ENCODE results near the gene PSMG4.
"Not testable (repeated sequence)": the region's sequence is repeated elsewhere in the genome, so short reads cannot be mapped to it uniquely, and the experiment has no call there.

The PSMG4 gene

GRCh38 chr6:3230900-3231246, 27.9 kb upstream of the PSMG4 start:
- DNase-seq, result no peak

- no peak for DNase-seq
Observed at GRCh38 chr6:3231247-3232016, 27.3 kb upstream of the PSMG4 start.

GRCh38 chr6:3232017-3232945, 26.5 kb upstream of the PSMG4 start:
- DNase-seq, result no peak

- DNase-seq, result no peak
Observed at GRCh38 chr6:3233321-3233720, 25.4 kb upstream of the PSMG4 start.

- no peak for DNase-seq
Observed at GRCh38 chr6:3233904-3234303, 24.8 kb upstream of the PSMG4 start.

GRCh38 chr6:3235486-3235885, 23.3 kb upstream of the PSMG4 start:
- DNase-seq, result no peak

- no peak for DNase-seq
Observed at GRCh38 chr6:3236005-3236404, 22.7 kb upstream of the PSMG4 start.

GRCh38 chr6:3237761-3238662, 20.7 kb upstream of the PSMG4 start:
- DNase-seq, result no peak

- DNase-seq, result no peak
Observed at GRCh38 chr6:3239110-3239830, 19.5 kb upstream of the PSMG4 start.

GRCh38 chr6:3240595-3240994, 18.2 kb upstream of the PSMG4 start:
- no peak for DNase-seq

GRCh38 chr6:3241745-3242144, 17.0 kb upstream of the PSMG4 start:
- DNase-seq, result not testable (repeated sequence)

GRCh38 chr6:3242768-3243167, 16.0 kb upstream of the PSMG4 start:
- no peak for DNase-seq

GRCh38 chr6:3244003-3244831, 14.5 kb upstream of the PSMG4 start:
- no peak for DNase-seq

- not testable (repeated sequence) for DNase-seq
Observed at GRCh38 chr6:3244832-3245161, 13.9 kb upstream of the PSMG4 start.

- DNase-seq, result no peak
Observed at GRCh38 chr6:3245216-3245615, 13.5 kb upstream of the PSMG4 start.

GRCh38 chr6:3247255-3248146, 11.2 kb upstream of the PSMG4 start:
- DNase-seq, result no peak

- DNase-seq, result no peak
Observed at GRCh38 chr6:3249821-3250220, 8.9 kb upstream of the PSMG4 start.

- DNase-seq, result no peak
Observed at GRCh38 chr6:3250231-3250675, 8.5 kb upstream of the PSMG4 start.

- peak; percentile 34 for DNase-seq
Observed at GRCh38 chr6:3251462-3252314, 7.1 kb upstream of the PSMG4 start.

Measured in GF-D8 (cell line).